ENCODE results near the gene RTL5.

The RTL5 gene

GRCh38 chrX:72107841-72108595 lies 23.7 kb downstream of the RTL5 start:
- DNase-seq: no peak

GRCh38 chrX:72107320-72107719 lies 24.4 kb downstream of the RTL5 start:
- DNase-seq: peak; percentile 46

- DNase-seq: peak; percentile 86
Observed at GRCh38 chrX:72105436-72105835, 26.3 kb downstream of the RTL5 start.

- no peak for DNase-seq
Observed at GRCh38 chrX:72102760-72103159, 29.0 kb downstream of the RTL5 start.

- no peak for DNase-seq
Observed at GRCh38 chrX:72102126-72102525, 29.6 kb downstream of the RTL5 start.

- DNase-seq: no peak
Observed at GRCh38 chrX:72101597-72102037, 30.1 kb downstream of the RTL5 start.

- DNase-seq: peak; percentile 85
Observed at GRCh38 chrX:72100824-72101351, 30.8 kb downstream of the RTL5 start.

GRCh38 chrX:72100051-72100755 lies 31.5 kb downstream of the RTL5 start:
- peak; percentile 70 for DNase-seq

- no peak for DNase-seq
Observed at GRCh38 chrX:72097098-72097497, 34.6 kb downstream of the RTL5 start.

GRCh38 chrX:72095370-72095769 lies 36.3 kb downstream of the RTL5 start:
- DNase-seq: no peak

- DNase-seq: peak; percentile 87
Observed at GRCh38 chrX:72094894-72095293, 36.8 kb downstream of the RTL5 start.

GRCh38 chrX:72089254-72089653 lies 42.5 kb downstream of the RTL5 start:
- DNase-seq: no peak

- no peak for DNase-seq
Observed at GRCh38 chrX:72088761-72089160, 43.0 kb downstream of the RTL5 start.

GRCh38 chrX:72086995-72087394 lies 44.7 kb downstream of the RTL5 start:
- DNase-seq: no peak

GRCh38 chrX:72084114-72084513 lies 47.6 kb downstream of the RTL5 start:
- DNase-seq: no peak

GRCh38 chrX:72083291-72083690 lies 48.4 kb downstream of the RTL5 start:
- no peak for DNase-seq

- no peak for DNase-seq
Observed at GRCh38 chrX:72081605-72082320, 50.0 kb downstream of the RTL5 start.

GRCh38 chrX:72080800-72081199 lies 50.9 kb downstream of the RTL5 start:
- DNase-seq: no peak

GRCh38 chrX:72080150-72080549 lies 51.6 kb downstream of the RTL5 start:
- DNase-seq: no peak

GRCh38 chrX:72079607-72080006 lies 52.1 kb downstream of the RTL5 start:
- DNase-seq: no peak

GRCh38 chrX:72078411-72078810 lies 53.3 kb downstream of the RTL5 start:
- no peak for DNase-seq
